GM18861 (cell line): ENCODE data around the gene FADS3.

Source experiments
- ATAC-seq: cut with Tn5 transposase; IDR thresholded peaks from one replicate; pipeline ENCODE4 v1.9.1; 2021; ENCODE audit not compliant: unreplicated experiment

FADS3 gene

DNA sequence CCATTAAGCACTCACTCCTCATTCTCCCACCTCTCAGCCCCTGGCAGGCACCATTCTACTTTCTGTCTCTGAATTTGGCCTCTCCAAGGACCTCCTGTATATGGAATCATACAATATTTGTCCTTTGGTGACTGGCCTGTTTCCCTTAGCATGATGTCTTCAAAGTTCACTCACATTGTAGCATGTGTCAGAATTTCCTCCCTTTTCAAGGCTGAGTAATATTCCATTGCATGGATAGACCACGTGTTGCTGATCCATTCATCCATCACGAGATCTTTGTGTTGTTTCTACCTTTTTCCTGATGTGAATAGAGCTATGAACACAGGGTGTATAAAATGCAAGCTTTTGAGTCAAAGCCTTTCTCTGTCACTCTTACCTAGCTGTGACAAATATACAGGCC is 51.6 kb downstream of the FADS3 start:
- ATAC-seq, result no peak

DNA sequence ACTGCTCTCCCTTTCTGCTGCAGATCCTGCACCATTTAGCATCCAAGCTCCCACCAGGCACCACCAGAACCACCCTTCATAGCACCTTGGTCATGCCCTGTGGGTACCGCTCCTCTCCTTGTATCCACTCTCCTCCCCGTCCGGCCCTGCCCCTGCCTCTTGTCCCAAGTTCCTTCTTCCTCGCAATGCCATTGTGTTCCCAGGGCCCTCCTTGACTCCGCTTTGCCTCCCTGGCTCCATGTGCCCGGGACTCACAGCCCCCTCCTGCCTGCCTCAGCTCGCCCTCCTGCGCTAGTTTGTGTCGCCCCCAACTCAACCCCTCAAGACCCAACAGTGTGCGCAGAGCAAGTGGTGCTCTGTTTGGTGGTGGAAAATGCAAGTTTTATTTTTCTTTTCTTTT is 52.4 kb downstream of the FADS3 start:
- no peak for ATAC-seq

- no peak for ATAC-seq
Measured at GRCh38 chr11:61838501-61838900, 52.8 kb downstream of the FADS3 start.

DNA sequence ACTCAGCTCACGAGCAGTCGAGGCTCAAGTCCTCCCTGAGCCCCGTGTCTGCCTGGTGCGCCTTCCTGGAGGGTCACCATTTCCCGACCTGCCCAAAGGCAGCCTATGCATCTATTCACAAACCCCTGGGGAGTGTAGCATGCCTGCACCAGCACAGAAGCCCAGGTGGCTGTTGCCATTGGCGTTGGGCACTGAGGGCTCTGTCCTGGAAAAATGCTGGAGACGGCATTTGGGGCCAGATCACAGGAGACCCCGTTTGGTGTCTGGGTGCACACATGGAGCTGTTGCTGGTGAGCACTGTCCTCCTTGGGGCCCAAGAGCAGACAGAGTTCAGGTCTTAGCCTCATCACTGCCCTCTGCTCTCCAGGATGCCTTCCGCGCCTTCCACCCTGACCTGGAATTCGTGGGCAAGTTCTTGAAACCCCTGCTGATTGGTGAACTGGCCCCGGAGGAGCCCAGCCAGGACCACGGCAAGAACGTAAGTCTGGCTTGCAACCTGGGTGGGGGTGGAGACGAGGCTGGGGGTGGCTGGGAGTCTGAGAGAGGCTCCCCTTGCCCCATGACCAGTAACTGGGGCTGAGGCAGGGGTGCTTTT is 53.8 kb downstream of the FADS3 start:
- ATAC-seq, result no peak

- ATAC-seq, result no peak
Measured at GRCh38 chr11:61836193-61836592, 55.2 kb downstream of the FADS3 start.

DNA sequence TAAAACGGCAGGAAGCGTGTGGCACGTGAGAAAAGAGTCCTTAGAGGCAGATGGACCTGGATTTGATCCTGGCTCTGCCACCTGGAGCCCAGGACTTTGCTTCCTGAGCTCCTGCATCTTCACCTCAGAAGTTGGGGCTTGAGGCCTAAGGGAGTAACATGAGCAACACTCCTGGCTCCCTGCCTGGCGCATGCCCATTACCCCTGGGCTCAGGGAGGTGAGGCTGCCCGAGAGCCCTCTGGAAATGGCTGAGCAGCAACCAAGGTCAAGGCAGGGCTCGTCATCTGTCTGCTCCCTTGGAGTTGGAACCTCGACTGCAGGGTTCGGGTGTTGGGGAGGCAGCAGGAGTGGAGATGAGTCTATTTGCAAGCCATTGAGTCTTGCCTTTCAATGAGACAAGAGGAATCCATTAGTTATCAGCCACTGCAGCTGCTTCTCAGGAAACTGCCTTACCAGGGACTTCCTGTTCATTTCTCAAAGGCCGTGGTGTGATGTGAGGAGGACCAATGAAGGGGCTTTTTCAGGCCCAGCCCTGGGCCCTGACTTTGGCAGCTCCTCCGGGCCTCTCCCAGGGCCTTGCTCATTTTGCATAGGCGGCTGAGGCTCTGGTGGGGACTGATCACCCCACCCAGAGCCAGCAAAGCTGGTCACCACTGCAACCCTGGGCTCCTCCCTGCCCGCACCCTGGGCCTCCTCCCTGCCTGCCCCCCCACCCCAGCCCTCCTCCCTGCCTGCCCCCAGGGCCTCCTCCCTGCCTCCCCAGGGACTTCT is 56.9 kb downstream of the FADS3 start:
- ATAC-seq, result peak; percentile 80

- ATAC-seq, result no peak
Measured at GRCh38 chr11:61833926-61834277, 57.4 kb downstream of the FADS3 start.

GRCh38 chr11:61833471-61833870 is 57.9 kb downstream of the FADS3 start:
- ATAC-seq, result no peak

DNA sequence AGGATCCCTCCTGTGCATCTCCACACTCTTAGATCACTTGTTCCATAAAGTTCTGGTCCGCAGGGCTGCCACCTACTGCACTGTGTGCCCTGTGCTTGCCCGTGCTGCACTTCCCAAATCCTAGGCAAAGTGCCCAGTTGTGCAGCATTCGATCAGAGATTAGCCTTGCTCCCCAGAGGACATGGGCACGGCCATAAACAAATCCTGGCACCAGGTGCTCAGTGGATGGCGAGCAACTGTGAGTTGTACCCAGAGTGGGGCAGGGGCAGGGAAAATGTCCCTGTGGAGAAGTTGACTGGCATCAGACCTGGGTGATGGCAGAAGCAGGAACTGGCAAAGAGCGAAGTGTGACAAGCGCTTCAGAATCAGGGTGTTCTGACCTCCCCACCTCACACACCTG is 58.6 kb downstream of the FADS3 start:
- no peak for ATAC-seq

DNA sequence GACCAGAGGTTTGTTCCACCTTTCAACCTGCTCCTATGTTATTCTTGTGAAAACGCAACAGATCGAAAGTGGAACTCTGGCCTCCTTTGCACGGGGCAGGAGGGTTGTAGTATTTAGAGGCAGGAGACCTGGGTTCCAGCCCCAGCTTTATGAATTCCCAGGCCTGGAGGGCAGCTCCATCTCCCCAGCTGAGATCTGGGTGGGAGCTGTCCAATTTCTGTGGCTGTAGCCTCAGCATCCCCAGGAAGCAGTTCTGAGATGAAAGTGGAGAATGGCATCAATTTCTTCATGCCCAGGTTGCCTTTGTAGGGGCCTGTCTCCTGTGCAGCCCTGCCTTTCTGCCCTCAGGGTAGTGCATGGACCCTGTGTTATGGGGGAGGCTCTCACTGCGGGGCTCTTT is 59.1 kb downstream of the FADS3 start:
- ATAC-seq, result no peak

DNA sequence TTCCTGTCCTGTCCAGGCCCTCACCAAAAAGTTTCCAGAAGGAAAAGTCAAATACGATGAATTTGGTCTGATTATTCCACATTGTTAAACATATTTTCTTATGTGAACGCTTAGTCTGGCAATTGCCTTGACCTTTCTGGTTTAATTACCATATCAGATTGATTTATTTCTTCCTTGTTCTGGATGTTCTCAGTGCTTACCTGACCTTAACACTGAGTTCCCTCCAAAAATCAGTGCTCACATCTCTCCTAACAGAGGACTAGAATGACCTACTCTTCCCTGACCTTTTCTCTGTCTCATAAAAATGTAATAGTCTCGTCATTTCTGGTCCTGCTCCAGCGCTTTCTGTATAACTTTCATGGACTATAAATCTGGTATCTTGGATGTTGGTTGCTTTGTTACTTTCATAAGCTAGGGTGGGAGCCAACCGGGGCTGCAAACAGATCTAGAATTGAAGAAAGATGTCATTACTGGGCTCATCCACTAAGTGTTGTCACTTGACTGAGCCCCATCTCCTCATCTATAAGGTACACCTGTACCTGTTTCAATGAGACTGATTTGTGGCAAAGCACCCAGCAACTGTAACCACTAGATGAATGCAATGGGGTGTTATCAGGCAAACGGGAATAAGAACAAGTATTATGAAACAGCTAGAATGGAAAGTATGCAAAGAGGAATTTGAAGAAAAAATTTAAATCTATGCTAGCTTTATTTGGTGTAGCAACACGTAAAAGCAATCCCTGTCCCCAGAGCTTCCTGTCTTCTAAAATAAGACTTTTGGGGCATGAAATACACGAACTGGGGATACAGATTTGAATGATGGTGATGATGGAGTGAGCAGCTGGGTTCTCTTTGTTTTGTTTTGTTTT is 60.9 kb downstream of the FADS3 start:
- ATAC-seq, result no peak

DNA sequence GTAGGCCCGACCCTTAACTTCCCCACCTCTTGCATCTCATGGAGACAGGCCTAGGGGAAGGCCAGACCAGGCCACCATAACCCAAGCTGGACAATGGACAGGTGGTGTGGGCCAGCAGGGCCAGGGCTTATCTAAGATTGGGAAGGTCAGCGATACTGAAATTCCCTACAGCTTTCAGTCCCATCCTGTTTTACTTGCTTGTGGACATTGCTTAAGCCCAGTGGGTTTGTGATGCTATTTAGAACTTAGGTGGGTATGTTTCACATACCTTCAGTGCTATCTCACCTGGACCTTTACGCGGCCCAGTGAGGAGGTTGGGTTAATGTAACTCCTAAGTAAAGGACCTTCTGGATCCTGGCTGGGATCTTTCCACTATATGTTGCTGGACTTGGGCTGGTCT is 61.5 kb downstream of the FADS3 start:
- ATAC-seq, result no peak

- ATAC-seq, result no peak
Measured at GRCh38 chr11:61828629-61829407, 62.5 kb downstream of the FADS3 start.

DNA sequence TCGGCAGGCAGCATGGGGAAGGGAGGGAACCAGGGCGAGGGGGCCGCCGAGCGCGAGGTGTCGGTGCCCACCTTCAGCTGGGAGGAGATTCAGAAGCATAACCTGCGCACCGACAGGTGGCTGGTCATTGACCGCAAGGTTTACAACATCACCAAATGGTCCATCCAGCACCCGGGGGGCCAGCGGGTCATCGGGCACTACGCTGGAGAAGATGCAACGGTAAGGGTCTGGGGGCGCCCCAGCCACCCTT is 63.0 kb downstream of the FADS3 start:
- ATAC-seq, result peak; percentile 15

DNA sequence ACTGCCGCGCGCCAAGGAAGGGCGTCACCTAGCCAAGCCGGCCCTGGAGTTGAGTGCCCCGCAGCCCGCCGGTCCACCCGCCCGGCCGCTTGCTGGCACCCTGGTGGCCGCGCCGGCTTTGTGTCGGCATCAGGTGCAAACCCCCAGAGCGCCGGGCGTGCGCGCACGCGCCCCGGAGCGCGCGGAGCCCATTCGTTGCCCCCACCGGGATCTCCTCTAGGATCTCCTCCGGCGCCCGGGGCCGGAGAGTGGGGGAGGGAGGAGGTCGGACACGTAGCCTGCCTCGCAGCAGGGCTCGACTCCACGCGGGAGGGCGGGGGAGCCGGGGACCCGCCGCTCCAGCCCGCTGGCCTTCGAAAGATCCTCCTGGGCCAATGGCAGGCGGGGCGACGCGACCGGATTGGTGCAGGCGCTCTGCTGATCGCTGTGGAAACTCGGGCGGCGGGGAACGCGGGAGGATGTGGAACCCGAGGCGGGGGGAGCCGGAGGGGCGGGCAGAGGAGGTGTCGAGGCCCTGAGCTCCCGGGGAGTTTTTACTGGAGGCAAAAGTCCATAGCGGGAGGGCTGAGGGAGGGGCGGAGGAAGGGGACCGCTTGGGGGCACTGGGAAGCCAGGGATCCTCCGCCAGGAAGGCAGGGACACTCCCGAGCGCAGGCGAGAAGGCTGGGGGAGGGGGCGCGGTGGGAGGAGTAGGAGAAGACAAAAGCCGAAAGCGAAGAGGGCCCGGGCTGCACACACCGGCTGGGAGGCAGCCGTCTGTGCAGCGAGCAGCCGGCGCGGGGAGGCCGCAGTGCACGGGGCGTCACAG is 63.6 kb downstream of the FADS3 start, which contains the start of gene FADS2:
Gene FADS2 (plus strand): TSS at position 730 of the 808 bp plus-strand sequence. CDS start 91 bp downstream, outside the sequence.
- ATAC-seq, result peak; percentile 52

- ATAC-seq, result no peak
Measured at GRCh38 chr11:61826930-61827570, 64.3 kb downstream of the FADS3 start.
